Lower leg skin (tissue), 3 donors: Measurements from ENCODE around the gene ARFIP1.

Source experiments
- CTCF ChIP-seq, 3 donors: fragments of 450-650 bp; IDR thresholded peaks; one replicate each; pipeline ENCODE4 v1.5.1; 2016; ENCODE audit warnings: antibody characterized with exemption in 3 of 3, mild to moderate bottlenecking in 3 of 3, moderate library complexity in 2 of 3
- POLR2A ChIP-seq, 2 donors: fragments of 450-650 bp; IDR thresholded peaks; one replicate each; pipeline ENCODE4 v1.6.1; 2016 to 2017; ENCODE audit warnings: antibody characterized with exemption in 2 of 2, mild to moderate bottlenecking in 1 of 2, moderate library complexity in 1 of 2

DNA sequence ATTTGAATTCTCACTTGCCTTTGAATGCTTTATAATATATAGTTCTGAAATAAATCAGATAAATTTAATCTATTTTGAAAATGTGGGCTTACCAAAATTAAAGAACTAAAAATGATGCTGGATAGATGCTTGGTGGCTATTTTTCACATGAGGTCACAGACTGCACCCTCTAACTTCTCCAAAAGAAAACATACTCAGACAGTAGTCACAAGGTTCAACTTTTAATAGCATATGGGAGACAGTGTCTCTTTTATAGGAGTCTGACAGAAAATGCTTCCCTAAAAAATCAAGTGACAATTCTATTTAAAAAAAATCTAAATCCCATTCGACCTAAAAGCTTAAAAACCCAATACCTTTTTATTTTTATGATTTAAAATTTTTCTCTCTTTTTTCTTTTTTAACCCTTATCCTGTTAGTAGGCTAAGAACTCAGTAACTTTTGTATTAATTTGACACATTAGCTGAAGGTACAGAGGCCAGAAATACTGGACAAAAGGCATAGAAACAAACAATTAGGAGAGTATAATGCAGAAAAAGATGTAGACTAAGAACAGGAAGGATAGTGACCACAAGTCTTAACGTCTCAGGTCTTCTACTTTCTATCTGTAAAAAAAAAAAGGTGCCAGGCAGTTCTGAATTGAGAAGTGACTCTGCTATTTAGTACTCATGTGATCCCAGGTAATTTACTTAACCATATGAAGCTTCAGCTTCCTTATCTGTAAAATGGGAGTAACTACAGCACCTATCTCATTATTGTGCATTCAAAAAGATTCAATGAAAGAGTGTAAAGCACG lies 7.8 kb upstream of the ARFIP1 start:
- no peak for TF ChIP-seq POLR2A (IDR thresholded peaks at IDR 0.05)
- TF ChIP-seq CTCF (IDR thresholded peaks at IDR 0.05) = no peak
